ENCODE measurements around the gene SLC15A4.
A peak's percentile ranks its signal among the peaks of the same experiment; 100 is the strongest.
"Not testable (repeated sequence)": the region's sequence is repeated elsewhere in the genome, so short reads cannot be mapped to it uniquely, and the experiment has no call there.

Gene SLC15A4

GRCh38 chr12:128852885-128853599 is 29.3 kb upstream of the SLC15A4 start, which contains the start of gene GLT1D1:
Gene GLT1D1 (plus strand): TSS chr12:128853478. CDS start chr12:128853582, 104 bp downstream.
- no peaks in the 10 kb centered on the region for H3K36me3 ChIP-seq (ENCODE audit: control insufficient read depth in 4 of 4, insufficient read depth in 4 of 4, low read length in 3 of 4)
- H3K4me3 ChIP-seq (ENCODE audit: control insufficient read depth in 1 of 7, extremely low read depth in 1 of 7, insufficient read depth in 4 of 7, low read depth in 2 of 7, low read length in 6 of 7) = peak within 1 kb of the TSS in 5 of 7 experiments; percentile 19 to 52 (median 46)
- peaks cover 0 to 2% (median 0%) of the 10 kb centered on the region in 5 experiments for H3K9me3 ChIP-seq (ENCODE audit: control extremely low read depth in 1 of 5, control insufficient read depth in 4 of 5, insufficient read depth in 2 of 5, low read depth in 1 of 5, low read length in 4 of 5)
- WGBS (ENCODE audit: insufficient coverage) = 28% methylated on average over 37 of the region's 56 CpGs
- peaks cover 0 to 10% (median 5%) of the 10 kb centered on the region in 4 experiments for H3K4me1 ChIP-seq (ENCODE audit: control extremely low read depth in 1 of 4, control insufficient read depth in 4 of 4, insufficient read depth in 4 of 4, low read length in 3 of 4)
- peaks cover 2 to 77% (median 23%) of the 10 kb centered on the region in 5 experiments for H3K27me3 ChIP-seq (replicated peaks in 2 of 5; ENCODE audit: control insufficient read depth in 4 of 5, insufficient read depth in 5 of 5, low read length in 4 of 5)
- no peak within 1 kb of the TSS for H3K27ac ChIP-seq (ENCODE audit: insufficient read depth in 1 of 2, low read depth in 1 of 2, low read length in 2 of 2, poor library complexity in 1 of 2, severe bottlenecking in 2 of 2)
- POLR2A ChIA-PET = no interaction called here
- no peak for DNase-seq
- CTCF ChIA-PET = no interaction called here

GRCh38 chr12:128852026-128852698 is 28.4 kb upstream of the SLC15A4 start:
- Histone ChIP-seq H3K27ac (ENCODE audit: insufficient read depth in 1 of 2, low read depth in 1 of 2, low read length in 2 of 2, poor library complexity in 1 of 2, severe bottlenecking in 2 of 2) (no peak overlapping the region), H3K36me3 (ENCODE audit: control insufficient read depth in 4 of 4, insufficient read depth in 4 of 4, low read length in 3 of 4) (no peaks in the 10 kb centered on the region), H3K9me3 (ENCODE audit: control extremely low read depth in 1 of 5, control insufficient read depth in 4 of 5, insufficient read depth in 2 of 5, low read depth in 1 of 5, low read length in 4 of 5) (peaks cover 0 to 2% (median 0%) of the 10 kb centered on the region in 5 experiments), H3K4me1 (ENCODE audit: control extremely low read depth in 1 of 4, control insufficient read depth in 4 of 4, insufficient read depth in 4 of 4, low read length in 3 of 4) (peaks cover 0 to 10% (median 3%) of the 10 kb centered on the region in 4 experiments), H3K4me3 (ENCODE audit: control insufficient read depth in 1 of 7, extremely low read depth in 1 of 7, insufficient read depth in 4 of 7, low read depth in 2 of 7, low read length in 6 of 7) (no peak overlapping the region), H3K27me3 (replicated peaks in 2 of 5; ENCODE audit: control insufficient read depth in 4 of 5, insufficient read depth in 5 of 5, low read length in 4 of 5) (peaks cover 2 to 73% (median 23%) of the 10 kb centered on the region in 5 experiments)
- WGBS (ENCODE audit: insufficient coverage) = 94% methylated on average over 6 of the region's 8 CpGs
- ChIA-PET CTCF (no interaction called here), POLR2A (no interaction called here)
- DNase-seq = peak in 2 of 3 donors; percentile 42 to 48

- DNase-seq; H3K4me1 ChIP-seq (ENCODE audit: control extremely low read depth in 1 of 4, control insufficient read depth in 4 of 4, insufficient read depth in 4 of 4, low read length in 3 of 4); H3K4me3 ChIP-seq (ENCODE audit: control insufficient read depth in 1 of 7, extremely low read depth in 1 of 7, insufficient read depth in 4 of 7, low read depth in 2 of 7, low read length in 6 of 7); H3K27ac ChIP-seq (ENCODE audit: insufficient read depth in 1 of 2, low read depth in 1 of 2, low read length in 2 of 2, poor library complexity in 1 of 2, severe bottlenecking in 2 of 2); H3K9me3 ChIP-seq (ENCODE audit: control extremely low read depth in 1 of 5, control insufficient read depth in 4 of 5, insufficient read depth in 2 of 5, low read depth in 1 of 5, low read length in 4 of 5); POLR2A ChIA-PET; H3K36me3 ChIP-seq (ENCODE audit: control insufficient read depth in 4 of 4, insufficient read depth in 4 of 4, low read length in 3 of 4): not testable (repeated sequence)
- CTCF ChIA-PET = interaction anchor here (1.0 kb wide), 1 partner anchor 125 kb away, joined by 3 read pairs; no protein-coding TSS in a partner anchor
- peaks cover 2 to 68% (median 21%) of the 10 kb centered on the region in 5 experiments for H3K27me3 ChIP-seq (replicated peaks in 2 of 5; ENCODE audit: control insufficient read depth in 4 of 5, insufficient read depth in 5 of 5, low read length in 4 of 5)
- 50% methylated on average over 2 of the region's 7 CpGs for WGBS (ENCODE audit: insufficient coverage)
Measured at GRCh38 chr12:128851429-128851828, 27.7 kb upstream of the SLC15A4 start.

- CTCF ChIA-PET = interaction anchor here (0.9 kb wide), 1 partner anchor 9 kb away, joined by 4 read pairs; no protein-coding TSS in a partner anchor
- peaks cover 2 to 58% (median 19%) of the 10 kb centered on the region in 5 experiments for H3K27me3 ChIP-seq (replicated peaks in 2 of 5; ENCODE audit: control insufficient read depth in 4 of 5, insufficient read depth in 5 of 5, low read length in 4 of 5)
- H3K36me3 ChIP-seq (ENCODE audit: control insufficient read depth in 4 of 4, insufficient read depth in 4 of 4, low read length in 3 of 4) = no peaks in the 10 kb centered on the region
- POLR2A ChIA-PET = no interaction called here
- peaks cover 0 to 2% (median 0%) of the 10 kb centered on the region in 5 experiments for H3K9me3 ChIP-seq (ENCODE audit: control extremely low read depth in 1 of 5, control insufficient read depth in 4 of 5, insufficient read depth in 2 of 5, low read depth in 1 of 5, low read length in 4 of 5)
- 100% methylated on average over 2 of the region's 3 CpGs for WGBS (ENCODE audit: insufficient coverage)
- no peak overlapping the region for H3K27ac ChIP-seq (ENCODE audit: insufficient read depth in 1 of 2, low read depth in 1 of 2, low read length in 2 of 2, poor library complexity in 1 of 2, severe bottlenecking in 2 of 2)
- no peak overlapping the region for H3K4me3 ChIP-seq (ENCODE audit: control insufficient read depth in 1 of 7, extremely low read depth in 1 of 7, insufficient read depth in 4 of 7, low read depth in 2 of 7, low read length in 6 of 7)
- DNase-seq = no peak
- H3K4me1 ChIP-seq (ENCODE audit: control extremely low read depth in 1 of 4, control insufficient read depth in 4 of 4, insufficient read depth in 4 of 4, low read length in 3 of 4) = peaks cover 0 to 10% (median 3%) of the 10 kb centered on the region in 4 experiments
Measured at GRCh38 chr12:128850400-128850799, 26.6 kb upstream of the SLC15A4 start.

- WGBS (ENCODE audit: insufficient coverage) = 53% methylated on average over 4 of the region's 6 CpGs
- CTCF ChIA-PET; H3K9me3 ChIP-seq (ENCODE audit: control extremely low read depth in 1 of 5, control insufficient read depth in 4 of 5, insufficient read depth in 2 of 5, low read depth in 1 of 5, low read length in 4 of 5); POLR2A ChIA-PET; H3K27ac ChIP-seq (ENCODE audit: insufficient read depth in 1 of 2, low read depth in 1 of 2, low read length in 2 of 2, poor library complexity in 1 of 2, severe bottlenecking in 2 of 2); H3K36me3 ChIP-seq (ENCODE audit: control insufficient read depth in 4 of 4, insufficient read depth in 4 of 4, low read length in 3 of 4); DNase-seq; H3K4me1 ChIP-seq (ENCODE audit: control extremely low read depth in 1 of 4, control insufficient read depth in 4 of 4, insufficient read depth in 4 of 4, low read length in 3 of 4); H3K4me3 ChIP-seq (ENCODE audit: control insufficient read depth in 1 of 7, extremely low read depth in 1 of 7, insufficient read depth in 4 of 7, low read depth in 2 of 7, low read length in 6 of 7): not testable (repeated sequence)
- peaks cover 2 to 52% (median 17%) of the 10 kb centered on the region in 5 experiments for H3K27me3 ChIP-seq (replicated peaks in 2 of 5; ENCODE audit: control insufficient read depth in 4 of 5, insufficient read depth in 5 of 5, low read length in 4 of 5)
Measured at GRCh38 chr12:128849806-128850205, 26.0 kb upstream of the SLC15A4 start.

- Histone ChIP-seq H3K27ac (ENCODE audit: insufficient read depth in 1 of 2, low read depth in 1 of 2, low read length in 2 of 2, poor library complexity in 1 of 2, severe bottlenecking in 2 of 2) (no peak overlapping the region), H3K4me3 (ENCODE audit: control insufficient read depth in 1 of 7, extremely low read depth in 1 of 7, insufficient read depth in 4 of 7, low read depth in 2 of 7, low read length in 6 of 7) (no peak overlapping the region), H3K4me1 (ENCODE audit: control extremely low read depth in 1 of 4, control insufficient read depth in 4 of 4, insufficient read depth in 4 of 4, low read length in 3 of 4) (peaks cover 0 to 5% (median 4%) of the 10 kb centered on the region in 4 experiments), H3K9me3 (ENCODE audit: control extremely low read depth in 1 of 5, control insufficient read depth in 4 of 5, insufficient read depth in 2 of 5, low read depth in 1 of 5, low read length in 4 of 5) (peaks cover 0 to 2% (median 0%) of the 10 kb centered on the region in 5 experiments), H3K36me3 (ENCODE audit: control insufficient read depth in 4 of 4, insufficient read depth in 4 of 4, low read length in 3 of 4) (no peaks in the 10 kb centered on the region), H3K27me3 (replicated peaks in 2 of 5; ENCODE audit: control insufficient read depth in 4 of 5, insufficient read depth in 5 of 5, low read length in 4 of 5) (peaks cover 0 to 43% (median 14%) of the 10 kb centered on the region in 5 experiments)
- DNase-seq = no peak
- WGBS (ENCODE audit: insufficient coverage) = 97% methylated on average over 13 of the region's 14 CpGs
- ChIA-PET CTCF (interaction anchor here (1.2 kb wide), 1 partner anchor 21 kb away, joined by 3 read pairs; no protein-coding TSS in a partner anchor), POLR2A (no interaction called here)
Measured at GRCh38 chr12:128848371-128848770, 24.6 kb upstream of the SLC15A4 start.

- WGBS (ENCODE audit: insufficient coverage) = 90% methylated on average over 25 of the region's 27 CpGs
- CTCF ChIA-PET, DNase-seq: not testable (repeated sequence)
Measured at GRCh38 chr12:128846671-128847070, 22.9 kb upstream of the SLC15A4 start.

More at GRCh38 chr12:128846671-128847070, 22.9 kb upstream of the SLC15A4 start:
- H3K27ac ChIP-seq (ENCODE audit: insufficient read depth in 1 of 2, low read depth in 1 of 2, low read length in 2 of 2, poor library complexity in 1 of 2, severe bottlenecking in 2 of 2); H3K4me1 ChIP-seq (ENCODE audit: control extremely low read depth in 1 of 4, control insufficient read depth in 4 of 4, insufficient read depth in 4 of 4, low read length in 3 of 4); POLR2A ChIA-PET; H3K4me3 ChIP-seq (ENCODE audit: control insufficient read depth in 1 of 7, extremely low read depth in 1 of 7, insufficient read depth in 4 of 7, low read depth in 2 of 7, low read length in 6 of 7); H3K9me3 ChIP-seq (ENCODE audit: control extremely low read depth in 1 of 5, control insufficient read depth in 4 of 5, insufficient read depth in 2 of 5, low read depth in 1 of 5, low read length in 4 of 5); H3K36me3 ChIP-seq (ENCODE audit: control insufficient read depth in 4 of 4, insufficient read depth in 4 of 4, low read length in 3 of 4): not testable (repeated sequence)
- peaks cover 0 to 27% (median 3%) of the 10 kb centered on the region in 5 experiments for H3K27me3 ChIP-seq (replicated peaks in 2 of 5; ENCODE audit: control insufficient read depth in 4 of 5, insufficient read depth in 5 of 5, low read length in 4 of 5)
